ENCODE measurements around the gene UBE2D2. TPM values are rescaled to one million over a fixed set of nuclear protein-coding genes. Genes with fewer than 3 reads are reported as not detected.

Gene UBE2D2
- total and polyA plus RNA-seq, 2 of the 13 experiments (the other 11 are each of a cell fraction or from before 2014, with no cell fraction given) = 79.1 to 109 TPM

GRCh38 chr5:139650031-139650688 is 89.0 kb downstream of the UBE2D2 start (continued):
- TF ChIP-seq ZNF276 (CRISPR knock-in tag; IDR thresholded peaks at IDR 0.05; ENCODE audit: low read depth) = no peak
- no peak for TF ChIP-seq CEBPB (IDR thresholded peaks at IDR 0.05; ENCODE audit: borderline replicate concordance, low read depth, low read length)
- TF ChIP-seq PCBP1 (IDR thresholded peaks at IDR 0.05; ENCODE audit: borderline replicate concordance, low read depth, low read length) = 0 out of 2 replicates have a peak, but pooled peaks have one; percentile 2
- TF ChIP-seq FOXA1 (IDR thresholded peaks at IDR 0.05) = no peak
- 0 out of 2 replicates have a peak, but pooled peaks have one; percentile 3 for TF ChIP-seq FOXA1 (CRISPR knock-in tag; IDR thresholded peaks at IDR 0.05)
- TF ChIP-seq DZIP1 (CRISPR knock-in tag; IDR thresholded peaks at IDR 0.05) = peak; percentile 19; the same call in 1 of the 2 replicates
- no peak for TF ChIP-seq NR2C2 (CRISPR knock-in tag; IDR thresholded peaks at IDR 0.05; ENCODE audit: borderline replicate concordance)
- TF ChIP-seq MAFF (IDR thresholded peaks at IDR 0.05; ENCODE audit: low read depth, low read length) = no peak
- TF ChIP-seq FOXP1 (IDR thresholded peaks at IDR 0.05) = no peak
- TF ChIP-seq FOXP1 (CRISPR knock-in tag; IDR thresholded peaks at IDR 0.05) = no peak
- TF ChIP-seq ZNF350 (CRISPR knock-in tag; IDR thresholded peaks at IDR 0.05; ENCODE audit: borderline replicate concordance, low read depth) = no peak
- TF ChIP-seq ZNF792 (CRISPR knock-in tag; IDR thresholded peaks at IDR 0.05) = no peak
- TF ChIP-seq NFRKB (IDR thresholded peaks at IDR 0.05) = no peak
- TF ChIP-seq GLMP (CRISPR knock-in tag; IDR thresholded peaks at IDR 0.05; ENCODE audit: borderline replicate concordance) = no peak
- TF ChIP-seq ZGPAT (CRISPR knock-in tag; IDR thresholded peaks at IDR 0.05) = no peak; the same call in 1 of the 2 replicates
- no peak for TF ChIP-seq ZNF605 (CRISPR knock-in tag; IDR thresholded peaks at IDR 0.05)
- TF ChIP-seq SAP130 (CRISPR knock-in tag; IDR thresholded peaks at IDR 0.05; ENCODE audit: low read depth) = peak; percentile 40
- no peak for TF ChIP-seq CBX5 (CRISPR knock-in tag; IDR thresholded peaks at IDR 0.05; ENCODE audit: borderline replicate concordance)
- TF ChIP-seq ZNF891 (CRISPR knock-in tag; IDR thresholded peaks at IDR 0.05) = peak; percentile 36; the same call in 1 of the 2 replicates
- TF ChIP-seq SIN3A (IDR thresholded peaks at IDR 0.05; ENCODE audit: borderline replicate concordance, low read depth, low read length) = 0 out of 2 replicates have a peak, but pooled peaks have one; percentile 15
- no peak for TF ChIP-seq MTF1 (CRISPR knock-in tag; IDR thresholded peaks at IDR 0.05)
- TF ChIP-seq RAD51 (IDR thresholded peaks at IDR 0.05; ENCODE audit: borderline replicate concordance) = no peak
- 0 out of 2 replicates have a peak, but pooled peaks have one; percentile 25 for TF ChIP-seq REPIN1 (CRISPR knock-in tag; IDR thresholded peaks at IDR 0.05; ENCODE audit: borderline replicate concordance, low read depth)
- no peak for TF ChIP-seq FOXO4 (CRISPR knock-in tag; conservative IDR thresholded peaks at IDR 0.05)
